H9 (cell line): ENCODE data around the gene IGLON5. TPM values are rescaled to one million over a fixed set of nuclear protein-coding genes. Genes with fewer than 3 reads are reported as not detected.

Experiments
- DNase-seq: peaks from one replicate; pipeline ENCODE4 v3.0.0-alpha.2; 2017
- H2AFZ ChIP-seq: one replicate; pipeline ENCODE4 v1.6.1; 2013; ENCODE audit warnings: mild to moderate bottlenecking, low read length, control low read depth, moderate library complexity
- H2AK5ac ChIP-seq: 2 replicates; pipeline ENCODE4 v1.6.1; 2013; ENCODE audit warnings: low read length, control low read depth, mixed read lengths; ENCODE audit not compliant: insufficient read length
- H2BK120ac ChIP-seq: one replicate; pipeline ENCODE4 v1.6.1; 2013; ENCODE audit warnings: low read depth, mild to moderate bottlenecking, low read length, control low read depth, inconsistent platforms; ENCODE audit not compliant: poor library complexity, severe bottlenecking
- H2BK12ac ChIP-seq: 2 replicates; pipeline ENCODE4 v1.6.1; 2013; ENCODE audit warnings: low read length, control low read depth, mixed read lengths, low read depth; ENCODE audit not compliant: insufficient read length
- H2BK15ac ChIP-seq: 2 replicates; pipeline ENCODE4 v1.6.1; 2013; ENCODE audit warnings: low read depth, low read length, control low read depth
- H2BK20ac ChIP-seq: one replicate; pipeline ENCODE4 v1.6.1; 2013; ENCODE audit warnings: low read depth, mild to moderate bottlenecking, low read length, control low read depth, inconsistent platforms; ENCODE audit not compliant: poor library complexity, severe bottlenecking
- H2BK5ac ChIP-seq: 2 replicates; pipeline ENCODE4 v1.6.1; 2013; ENCODE audit warnings: low read length, control low read depth, mixed read lengths; ENCODE audit not compliant: insufficient read length
- H3K14ac ChIP-seq: 2 replicates; pipeline ENCODE4 v1.6.1; 2013; ENCODE audit warnings: low read length, control low read depth; ENCODE audit not compliant: insufficient read depth
- H3K18ac ChIP-seq: 2 replicates; pipeline ENCODE4 v1.6.1; 2013; ENCODE audit warnings: low read depth, mild to moderate bottlenecking, mixed read lengths, low read length, control low read depth; ENCODE audit not compliant: insufficient read length
- H3K23ac ChIP-seq: 2 replicates; pipeline ENCODE4 v1.6.1; 2013; ENCODE audit warnings: low read length, control low read depth, mixed read lengths, low read depth; ENCODE audit not compliant: insufficient read length
- H3K23me2 ChIP-seq: 2 replicates; pipeline ENCODE4 v1.6.1; 2013; ENCODE audit warnings: low read depth, mild to moderate bottlenecking, mixed read lengths, low read length, control low read depth; ENCODE audit not compliant: insufficient read length, poor library complexity, severe bottlenecking
- H3K27ac ChIP-seq: 2 replicates; pipeline ENCODE4 v1.5.1; 2013; ENCODE audit warnings: low read length, control low read depth, mixed read lengths, low read depth; ENCODE audit not compliant: insufficient read length
- H3K27me3 ChIP-seq: 2 replicates; pipeline ENCODE4 v1.6.1; 2013; ENCODE audit warnings: low read length, control low read depth, inconsistent platforms; ENCODE audit not compliant: insufficient read depth
- H3K4ac ChIP-seq: 2 replicates; pipeline ENCODE4 v1.6.1; 2013; ENCODE audit warnings: low read depth, mild to moderate bottlenecking, control low read depth, inconsistent platforms, low read length, moderate library complexity
- H3K4me1 ChIP-seq: 2 replicates; pipeline ENCODE4 v1.6.1; 2013; ENCODE audit warnings: low read length, control low read depth, inconsistent platforms; ENCODE audit not compliant: insufficient read depth
- H3K4me2 ChIP-seq: 2 replicates; pipeline ENCODE4 v1.6.1; 2013; ENCODE audit warnings: low read length, control low read depth, mixed read lengths; ENCODE audit not compliant: insufficient read length, insufficient read depth
- H3K56ac ChIP-seq: 2 replicates; pipeline ENCODE4 v1.6.1; 2013; ENCODE audit warnings: low read depth, mild to moderate bottlenecking, mixed read lengths, low read length, control low read depth; ENCODE audit not compliant: insufficient read length
- H3K79me1 ChIP-seq: 2 replicates; pipeline ENCODE4 v1.6.1; 2013; ENCODE audit warnings: low read depth, mild to moderate bottlenecking, moderate library complexity, low read length, control low read depth, inconsistent platforms; ENCODE audit not compliant: insufficient read depth, poor library complexity, severe bottlenecking
- H3K79me2 ChIP-seq: 2 replicates; pipeline ENCODE4 v1.6.1; 2013; ENCODE audit warnings: low read length, control low read depth, inconsistent platforms; ENCODE audit not compliant: insufficient read depth
- H3K9ac ChIP-seq: 2 replicates; pipeline ENCODE4 v1.6.1; 2013; ENCODE audit warnings: low read length, control low read depth, mixed read lengths; ENCODE audit not compliant: insufficient read length; ENCODE audit errors: extremely low read depth
- H3K9me3 ChIP-seq: one replicate; pipeline ENCODE4 v1.6.1; 2013; ENCODE audit warnings: low read depth, low read length, inconsistent platforms; ENCODE audit not compliant: control insufficient read depth
- H3T11ph ChIP-seq: one replicate; pipeline ENCODE4 v1.6.1; 2013; ENCODE audit warnings: mild to moderate bottlenecking, low read length, control low read depth, inconsistent platforms
- H4K20me1 ChIP-seq: one replicate; pipeline ENCODE4 v1.6.1; 2013; ENCODE audit not compliant: control insufficient read depth, insufficient read length, insufficient read depth
- H4K5ac ChIP-seq: 2 replicates; pipeline ENCODE4 v1.6.1; 2013; ENCODE audit warnings: low read depth, mild to moderate bottlenecking, mixed read lengths, low read length, control low read depth; ENCODE audit not compliant: insufficient read length
- H4K8ac ChIP-seq: replicated peaks from 2 replicates; pipeline ENCODE4 v1.6.1; 2013; ENCODE audit warnings: low read length, control low read depth, mixed read lengths, low read depth; ENCODE audit not compliant: insufficient read length
- H4K91ac ChIP-seq: 2 replicates; pipeline ENCODE4 v1.6.1; 2013; ENCODE audit warnings: low read depth, mild to moderate bottlenecking, moderate library complexity, mixed read lengths, low read length, control low read depth; ENCODE audit not compliant: insufficient read length
- H3K27ac Mint-ChIP-seq, 3 experiments: 2 replicates in 2 of 3; 3 replicates in 1 of 3; pipeline ENCODE4 v1.8.0; 2020 to 2021; ENCODE audit warnings: mixed read lengths in 3 of 3, mild to moderate bottlenecking in 1 of 3, moderate library complexity in 1 of 3
- H3K27me3 Mint-ChIP-seq: 2 replicates; pipeline ENCODE4 v1.8.0; 2021; ENCODE audit warnings: low read depth, mild to moderate bottlenecking, moderate library complexity, mixed read lengths
- H3K36me3 Mint-ChIP-seq, 3 experiments: 2 replicates in 2 of 3; 3 replicates in 1 of 3; pipeline ENCODE4 v1.8.0; 2020 to 2021; ENCODE audit warnings: low read depth in 3 of 3, mixed read lengths in 3 of 3; ENCODE audit not compliant: insufficient read depth in 1 of 3
- H3K4me1 Mint-ChIP-seq, 2 experiments: 2 replicates each; pipeline ENCODE4 v1.8.0; 2020; ENCODE audit warnings: mixed read lengths in 2 of 2
- H3K4me3 Mint-ChIP-seq, 2 experiments: 2 replicates in 1 of 2; 3 replicates in 1 of 2; pipeline ENCODE4 v1.8.0; 2020 to 2021; ENCODE audit warnings: mild to moderate bottlenecking in 2 of 2, mixed read lengths in 2 of 2, moderate library complexity in 1 of 2
- H3K9me3 Mint-ChIP-seq, 2 experiments: 2 replicates in 1 of 2; 3 replicates in 1 of 2; pipeline ENCODE4 v1.8.0; 2020; ENCODE audit warnings: mild to moderate bottlenecking in 2 of 2, mixed read lengths in 2 of 2, moderate library complexity in 1 of 2
- CTCF ChIP-seq: fragments of 200-600 bp; sonication (generic); conservative IDR thresholded peaks from 3 replicates; pipeline ENCODE4 v1.8.0; 2021; ENCODE audit warnings: antibody characterized with exemption, mild to moderate bottlenecking
- WGBS: extraction: QIAGEN DNeasy Blood & Tissue Kit; methylation state at CpG from one replicate; pipeline ENCODE4 v1.1.7; 2013; ENCODE audit warnings: missing lambda C conversion rate, low lambda C conversion rate, mixed read lengths; ENCODE audit not compliant: insufficient read length; ENCODE audit errors: extremely low coverage; 5-methylcytosine and 5-hydroxymethylcytosine counted together
- total RNA-seq: library from RNA; stranded (reverse); gene quantifications from 2 replicates; pipeline ENCODE4 v1.2.1, GENCODE V29; 2021

The IGLON5 gene
- total RNA-seq, 1 experiment from 2014 or later: 41.4 TPM

GRCh38 chr19:51371186-51371690, 59.8 kb downstream of the IGLON5 start:
- no peaks in the 10 kb centered on the region for H3K79me1 ChIP-seq
- H3K18ac ChIP-seq: no peak overlapping the region
- H4K8ac ChIP-seq: no peak overlapping the region
- WGBS: no CpG with 5 or more reads among the region's 8 CpGs
- no peaks in the 10 kb centered on the region for H3K9me3 Mint-ChIP-seq
- no peak for TF ChIP-seq CTCF
- no peak overlapping the region for H2BK15ac ChIP-seq
- H2BK120ac ChIP-seq: no peak overlapping the region
- H2BK12ac ChIP-seq: no peak overlapping the region
- H3K4ac ChIP-seq: no peak overlapping the region
- no peaks in the 10 kb centered on the region for H3K79me2 ChIP-seq
- H4K20me1 ChIP-seq: no peaks in the 10 kb centered on the region
- no peaks in the 10 kb centered on the region; a peak in 1 of 7 replicates for H3K36me3 Mint-ChIP-seq
- no peak overlapping the region for H2AFZ ChIP-seq
- no peak overlapping the region for H4K91ac ChIP-seq
- H2BK5ac ChIP-seq: no peak overlapping the region
- H3K4me1 ChIP-seq: no peaks in the 10 kb centered on the region; the same call in 1 of the 2 replicates
- no peak overlapping the region for H3K9ac ChIP-seq
- H3K23me2 ChIP-seq: peaks cover 15% of the 10 kb centered on the region
- no peak overlapping the region for H4K5ac ChIP-seq
- H3K27ac Mint-ChIP-seq: no peak overlapping the region
- DNase-seq: no peak
- H3K27ac ChIP-seq: no peak overlapping the region
- no peak overlapping the region for H3T11ph ChIP-seq
- H3K4me2 ChIP-seq: no peak overlapping the region
- no peak overlapping the region for H2AK5ac ChIP-seq
- no peak overlapping the region for H3K23ac ChIP-seq
- no peak overlapping the region for H3K56ac ChIP-seq
- no peaks in the 10 kb centered on the region for H3K9me3 ChIP-seq
- no peak overlapping the region for H3K4me3 Mint-ChIP-seq
- no peak overlapping the region for H3K14ac ChIP-seq
- no peaks in the 10 kb centered on the region for H3K27me3 ChIP-seq
- peaks cover 14 to 17% of the 10 kb centered on the region in 2 experiments for H3K4me1 Mint-ChIP-seq
- peaks cover 21% of the 10 kb centered on the region for H3K27me3 Mint-ChIP-seq
- H2BK20ac ChIP-seq: no peak overlapping the region
